Breast epithelium (tissue), 3 donors: ENCODE results near the gene PAQR4.

Source experiments
- CTCF ChIP-seq, 3 donors: fragments of 450-650 bp; IDR thresholded peaks; one replicate each; pipeline ENCODE4 v1.5.1; 2016 to 2017; ENCODE audit warnings: antibody characterized with exemption in 3 of 3, mild to moderate bottlenecking in 3 of 3, moderate library complexity in 3 of 3
- POLR2A ChIP-seq: fragments of 450-650 bp; IDR thresholded peaks from one replicate; pipeline ENCODE4 v1.6.1; 2016; ENCODE audit warnings: antibody characterized with exemption, mild to moderate bottlenecking, moderate library complexity
- POLR2AphosphoS5 ChIP-seq, 3 donors: sonication (generic); formaldehyde crosslinking; IDR thresholded peaks; one replicate each; pipeline ENCODE4 v1.6.1; 2017; ENCODE audit warnings: antibody characterized with exemption in 3 of 3

- TF ChIP-seq CTCF (IDR thresholded peaks at IDR 0.05) (no peak), POLR2A (no peak), POLR2AphosphoS5 (IDR thresholded peaks at IDR 0.05) (no peak)
Observed at GRCh38 chr16:2924901-2925755, 44.0 kb upstream of the PAQR4 start.
